Hypothalamus (tissue), 51 donors: Measurements from ENCODE around the gene KLF5.
"Not testable (repeated sequence)": the region's sequence is repeated elsewhere in the genome, so short reads cannot be mapped to it uniquely, and the experiment has no call there.

Experiments used
- DNase-seq, 51 donors: peaks; one replicate each; lab custom pipeline; 2025; lab: John Stamatoyannopoulos, UW

Gene KLF5

DNA sequence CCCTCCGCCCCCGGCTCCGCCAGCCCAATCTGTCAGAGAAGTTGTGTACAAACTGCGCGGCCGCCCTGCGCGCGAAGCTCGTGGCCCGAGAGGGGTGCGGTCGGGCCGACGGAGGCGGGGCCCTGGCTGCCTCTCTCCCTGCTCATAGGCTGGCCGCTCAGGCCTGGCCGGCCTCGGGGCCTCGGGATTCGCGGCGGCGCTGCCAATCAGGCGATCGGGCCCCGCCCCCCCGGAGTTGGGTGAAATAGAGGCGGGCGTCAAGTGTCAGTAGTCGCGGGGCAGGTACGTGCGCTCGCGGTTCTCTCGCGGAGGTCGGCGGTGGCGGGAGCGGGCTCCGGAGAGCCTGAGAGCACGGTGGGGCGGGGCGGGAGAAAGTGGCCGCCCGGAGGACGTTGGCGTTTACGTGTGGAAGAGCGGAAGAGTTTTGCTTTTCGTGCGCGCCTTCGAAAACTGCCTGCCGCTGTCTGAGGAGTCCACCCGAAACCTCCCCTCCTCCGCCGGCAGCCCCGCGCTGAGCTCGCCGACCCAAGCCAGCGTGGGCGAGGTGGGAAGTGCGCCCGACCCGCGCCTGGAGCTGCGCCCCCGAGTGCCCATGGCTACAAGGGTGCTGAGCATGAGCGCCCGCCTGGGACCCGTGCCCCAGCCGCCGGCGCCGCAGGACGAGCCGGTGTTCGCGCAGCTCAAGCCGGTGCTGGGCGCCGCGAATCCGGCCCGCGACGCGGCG, at the start of gene KLF5:
KLF5 (plus strand) TSS at position 270 of the 724 bp plus-strand sequence; CDS start at position 593, 323 bp downstream.
- DNase-seq: peak; percentile 8 to 91 (median 77)

GRCh38 chr13:73011751-73012150, 47.1 kb upstream of the KLF5 start:
- no peak for DNase-seq

DNA sequence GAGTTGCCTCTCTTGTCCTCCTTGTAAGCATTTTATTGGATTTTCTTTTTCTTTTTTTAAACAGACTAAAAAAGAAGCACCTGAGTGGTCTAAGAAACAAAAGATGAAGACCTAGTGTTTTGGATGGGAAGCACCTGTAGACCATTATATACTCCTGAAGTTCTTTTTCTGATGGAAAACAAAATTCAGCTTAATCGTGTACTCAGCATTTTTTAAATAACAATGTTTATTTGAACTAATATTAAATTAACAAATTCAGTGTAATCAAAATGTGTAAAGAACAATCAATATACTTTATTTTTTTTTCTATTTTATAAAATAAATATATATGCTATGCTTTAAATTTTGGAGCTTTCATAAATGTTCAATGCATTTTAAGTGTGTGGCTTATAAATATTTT, 43.0 kb upstream of the KLF5 start:
- DNase-seq: no peak

GRCh38 chr13:73018336-73018735, 40.5 kb upstream of the KLF5 start:
- no peak for DNase-seq

- no peak for DNase-seq
Observed at GRCh38 chr13:73025217-73026012, 33.4 kb upstream of the KLF5 start.

DNA sequence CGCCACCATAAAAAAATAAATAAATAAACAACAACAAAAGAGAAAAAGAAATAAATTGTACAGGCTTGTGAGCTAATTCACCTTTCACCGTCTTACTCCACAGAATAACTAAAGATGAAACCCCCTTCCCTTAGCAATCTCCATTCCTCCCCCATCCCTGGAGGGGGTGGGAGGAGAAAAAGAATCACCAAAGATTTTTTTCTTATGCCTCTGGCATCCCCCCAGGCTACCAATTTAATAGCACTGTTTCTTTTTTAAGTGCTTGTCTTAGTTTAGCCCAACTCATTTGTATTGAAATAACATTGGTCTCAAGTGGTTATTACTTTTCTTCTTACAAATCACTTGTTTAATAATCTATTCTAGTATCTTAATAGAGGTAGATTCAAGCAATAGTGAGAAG, 23.9 kb upstream of the KLF5 start:
- no peak for DNase-seq

GRCh38 chr13:73035660-73036059, 23.1 kb upstream of the KLF5 start:
- no peak for DNase-seq

DNA sequence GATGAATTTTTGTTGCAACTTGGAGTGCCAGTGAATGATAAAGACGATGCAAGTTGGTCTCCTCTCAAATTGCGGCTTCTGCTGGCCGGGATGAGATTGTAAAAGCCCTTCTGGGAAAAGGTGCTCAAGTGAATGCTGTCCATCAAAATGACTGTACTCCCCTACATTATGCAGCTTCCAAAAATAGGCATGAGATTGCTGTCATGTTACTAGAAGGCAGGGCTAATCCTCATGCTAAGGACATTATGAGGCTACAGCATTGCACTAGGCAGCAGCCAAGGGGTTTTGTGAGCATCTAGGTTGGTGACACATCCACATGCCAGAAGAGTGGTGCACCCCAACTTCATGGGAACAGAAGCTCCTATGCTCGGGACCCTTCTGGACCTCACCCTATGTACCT, 22.2 kb upstream of the KLF5 start:
- DNase-seq: no peak

- DNase-seq: no peak
Observed at GRCh38 chr13:73038064-73038463, 20.7 kb upstream of the KLF5 start.

GRCh38 chr13:73039201-73040108, 19.4 kb upstream of the KLF5 start:
- DNase-seq: peak in 1 of 51 donors; percentile 5

- no peak for DNase-seq
Observed at GRCh38 chr13:73040484-73040883, 18.3 kb upstream of the KLF5 start.

GRCh38 chr13:73040968-73041596, 17.7 kb upstream of the KLF5 start:
- DNase-seq: no peak

DNA sequence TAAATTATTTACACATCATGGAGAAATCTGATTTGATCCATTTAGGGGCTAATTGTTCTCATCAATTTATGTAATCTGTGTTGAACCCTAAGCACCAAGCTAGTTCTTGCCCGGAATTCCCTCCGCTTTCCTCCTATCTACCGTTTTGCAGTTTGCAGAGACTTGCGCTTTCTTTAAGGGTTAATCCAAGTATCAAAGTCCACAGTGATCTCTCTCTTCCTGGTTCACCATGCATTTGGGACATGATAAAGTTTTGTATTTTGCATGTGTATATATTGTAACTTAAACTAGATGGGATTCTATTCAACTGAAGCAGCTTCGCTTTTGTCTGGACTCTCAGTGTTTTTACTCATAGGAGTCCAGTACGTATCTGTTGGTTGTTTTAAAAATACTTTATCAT, 13.8 kb upstream of the KLF5 start:
- no peak for DNase-seq

GRCh38 chr13:73048615-73049014, 10.2 kb upstream of the KLF5 start:
- not testable (repeated sequence) for DNase-seq

GRCh38 chr13:73054712-73055111, 4.1 kb upstream of the KLF5 start:
- DNase-seq: no peak

DNA sequence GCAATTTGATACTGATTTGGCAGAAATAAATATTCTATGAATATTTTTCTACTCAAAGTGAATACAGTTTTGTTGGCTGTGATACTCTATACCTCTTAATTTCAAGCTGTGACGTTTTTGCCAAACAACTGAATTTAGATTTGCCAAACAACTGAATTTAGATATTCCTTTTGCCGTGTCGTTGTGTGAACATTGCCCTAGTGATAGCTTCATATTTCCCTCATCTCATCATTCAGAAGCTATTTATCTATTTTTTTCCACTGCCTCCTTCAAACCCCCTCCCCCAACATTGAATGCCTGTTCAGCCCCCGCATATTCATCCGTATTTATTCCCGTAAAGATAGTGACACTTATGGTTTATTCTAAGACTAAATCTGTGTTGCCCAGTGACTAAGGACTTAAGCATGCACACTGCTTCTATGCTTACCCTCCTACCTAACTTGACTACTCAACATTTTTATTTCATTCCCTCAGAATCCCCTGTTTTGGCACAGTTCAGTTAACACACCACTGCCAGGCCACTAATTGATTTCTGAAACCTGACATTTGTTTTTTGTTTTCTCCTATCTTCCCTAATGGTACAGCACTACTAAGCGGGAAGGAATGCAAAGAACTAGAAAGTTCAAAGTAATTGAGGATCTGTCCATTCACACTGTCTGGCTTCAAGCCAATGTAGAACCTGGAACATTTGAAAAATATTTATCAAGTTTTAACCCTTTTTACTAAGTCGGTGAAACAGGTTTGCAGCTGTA, 2.8 kb upstream of the KLF5 start:
- no peak for DNase-seq

DNA sequence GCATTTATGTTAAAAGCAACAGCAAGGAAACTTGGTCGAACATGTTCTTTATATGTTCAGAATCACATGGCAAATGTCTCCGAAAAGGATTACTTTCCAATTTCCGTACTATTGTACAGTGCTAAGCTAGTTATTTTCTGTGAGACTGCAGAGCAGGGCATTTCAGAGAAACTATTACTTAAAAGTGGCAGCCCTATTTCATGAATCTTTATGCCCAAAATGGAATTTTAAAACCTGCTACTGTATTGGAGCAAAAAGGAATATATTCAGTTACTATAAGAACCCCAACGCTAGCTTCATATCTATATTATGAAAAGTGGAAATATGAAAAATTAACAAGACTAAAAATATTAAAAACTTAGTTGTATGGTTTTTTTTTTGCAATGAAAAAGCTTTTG, 2.2 kb upstream of the KLF5 start:
- no peak for DNase-seq

DNA sequence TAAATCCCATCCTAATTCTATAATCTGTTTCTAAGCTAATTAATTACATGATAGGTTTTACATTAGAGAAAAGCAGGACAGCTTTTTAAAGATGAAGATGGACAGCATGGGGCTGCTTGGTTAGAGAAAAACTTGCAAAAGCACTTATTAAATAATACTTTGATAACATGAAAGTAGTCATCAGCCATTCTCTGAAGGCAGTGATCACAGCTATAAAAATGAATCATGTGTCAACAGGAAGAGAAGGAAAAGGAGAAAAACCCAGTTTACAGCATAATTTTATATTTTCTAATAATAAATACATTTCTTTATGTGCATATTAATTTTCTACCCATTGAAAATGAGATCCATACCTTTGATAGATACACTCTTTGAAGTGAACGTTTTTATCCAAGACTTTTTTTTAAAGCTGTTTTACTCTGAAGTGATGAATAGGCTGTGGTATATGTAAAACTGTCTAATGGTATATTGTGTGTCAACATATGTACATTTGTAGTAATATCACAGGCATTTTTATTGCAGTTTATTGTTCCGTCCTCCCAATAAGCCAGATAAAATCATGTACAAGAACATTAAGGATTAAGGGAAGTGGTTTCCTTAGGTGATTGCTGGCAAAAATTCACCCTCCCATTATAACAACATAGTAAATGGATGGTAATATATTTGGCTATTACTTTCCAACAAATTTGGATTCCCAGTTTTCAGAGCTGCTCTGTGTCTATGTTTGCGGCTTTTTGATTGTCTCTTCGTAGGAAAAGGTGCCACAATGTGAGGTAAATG, 1.3 kb upstream of the KLF5 start:
- DNase-seq: no peak

GRCh38 chr13:73058064-73058313, 816 bp upstream of the KLF5 start:
- no peak for DNase-seq

GRCh38 chr13:73058432-73058735, 421 bp upstream of the KLF5 start:
- DNase-seq: no peak
